ENCODE data around the gene MON1B. TPM values are rescaled to one million over a fixed set of nuclear protein-coding genes. Genes with fewer than 3 reads are reported as not detected.
A peak's percentile ranks its signal among the peaks of the same experiment; 100 is the strongest.

MON1B gene
- total RNA-seq, 4 donors from 2014 or later = 24.1 to 51.4 (median 40.7) TPM

- Histone ChIP-seq H3K9me3 (no peaks in the 10 kb centered on the region), H3K36me3 (no peaks in the 10 kb centered on the region), H3K4me3 (replicated peaks in 1 of 3) (no peak overlapping the region), H3K27me3 (no peaks in the 10 kb centered on the region), H3K27ac (no peak overlapping the region), H3K4me1 (peaks cover 0 to 11% of the 10 kb centered on the region in 2 donors)
- TF ChIP-seq POLR2A (IDR thresholded peaks at IDR 0.05) (no peak), CTCF (IDR thresholded peaks at IDR 0.05) (no peak)
- WGBS, 2 donors = 93 to 95% methylated on average over 5 of the region's 5 CpGs
- no peak for DNase-seq
- intact Hi-C loops (cut with DNase I) = no loop called here
Measured at GRCh38 chr16:77227745-77228144, 36.8 kb downstream of the MON1B start.

DNA sequence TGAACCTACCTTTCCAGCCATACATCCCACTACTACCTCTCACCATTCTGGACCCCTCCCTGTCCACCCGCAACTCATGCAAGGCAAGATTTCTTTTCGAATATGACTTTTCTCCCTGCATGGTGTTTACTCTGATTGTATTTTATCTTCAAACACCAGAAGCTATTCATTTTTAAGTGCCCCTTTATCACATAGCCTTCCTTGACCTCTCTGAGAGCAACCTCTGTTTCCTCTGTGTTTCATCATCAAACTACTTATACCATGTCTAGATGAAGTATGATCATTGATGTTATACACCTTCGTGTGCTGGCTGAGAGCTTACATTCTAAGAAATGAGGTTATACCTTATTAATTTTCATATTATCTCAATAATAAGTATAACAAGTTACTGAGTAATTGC lies 40.1 kb downstream of the MON1B start:
- intact Hi-C loops (cut with DNase I) = loop anchor here (5.0 to 10.0 kb wide), 2 partner anchors 214 to 431 kb away; no protein-coding TSS in a partner anchor
- H3K4me3 ChIP-seq (replicated peaks in 1 of 3) = no peak overlapping the region
- H3K9me3 ChIP-seq = no peaks in the 10 kb centered on the region
- H3K27me3 ChIP-seq = no peaks in the 10 kb centered on the region
- H3K4me1 ChIP-seq = no peaks in the 10 kb centered on the region
- TF ChIP-seq POLR2A (IDR thresholded peaks at IDR 0.05) = no peak
- TF ChIP-seq CTCF (IDR thresholded peaks at IDR 0.05) = no peak
- H3K36me3 ChIP-seq = no peaks in the 10 kb centered on the region
- no peak overlapping the region for H3K27ac ChIP-seq
- no peak for DNase-seq
- 92 to 93% methylated on average over 3 of the region's 3 CpGs for WGBS, 2 donors

DNA sequence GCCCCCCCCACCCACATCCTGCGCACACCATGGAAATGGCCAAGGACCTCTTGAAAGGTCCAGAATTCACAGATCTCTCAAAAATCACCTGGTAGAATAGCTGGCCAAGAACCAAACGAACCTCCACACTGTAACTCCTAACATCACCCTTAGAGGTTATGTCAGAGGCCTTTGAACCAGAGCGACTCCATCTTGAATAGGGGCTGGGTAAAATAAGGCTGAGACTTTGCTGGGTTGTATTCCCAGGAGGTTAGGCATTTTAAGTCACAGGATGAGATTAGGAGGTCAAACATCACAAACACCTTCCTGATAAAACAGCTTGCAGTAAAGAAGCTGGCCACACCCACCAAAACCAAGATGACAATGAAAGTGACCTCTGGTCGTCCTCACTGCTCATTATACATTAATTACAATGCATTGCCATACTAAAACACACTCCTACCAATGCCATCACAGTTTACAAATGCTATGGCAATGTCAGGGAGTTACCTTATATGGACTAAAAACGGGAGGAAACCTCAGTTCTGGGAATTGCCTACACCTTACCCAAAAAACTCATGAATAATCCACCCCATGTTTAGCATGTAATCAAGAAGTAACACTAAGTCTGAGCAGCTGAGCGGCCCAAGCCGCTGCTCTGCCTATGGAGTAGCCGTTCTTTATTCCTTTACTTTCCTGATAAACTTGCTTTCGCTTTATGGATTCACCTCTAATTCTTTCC lies 43.0 kb downstream of the MON1B start:
- Histone ChIP-seq H3K9me3 (no peaks in the 10 kb centered on the region), H3K4me3 (replicated peaks in 1 of 3) (no peak overlapping the region), H3K36me3 (no peaks in the 10 kb centered on the region), H3K4me1 (peaks cover 0 to 3% of the 10 kb centered on the region in 2 donors), H3K27ac (no peak overlapping the region), H3K27me3 (no peaks in the 10 kb centered on the region)
- no peak for TF ChIP-seq POLR2A (IDR thresholded peaks at IDR 0.05)
- no peak for DNase-seq
- intact Hi-C loops (cut with DNase I) = loop anchor here (5.0 to 10.0 kb wide), 2 partner anchors 211 to 428 kb away; no protein-coding TSS in a partner anchor
- 79 to 84% methylated on average over 9 of the region's 9 CpGs for WGBS, 2 donors

DNA sequence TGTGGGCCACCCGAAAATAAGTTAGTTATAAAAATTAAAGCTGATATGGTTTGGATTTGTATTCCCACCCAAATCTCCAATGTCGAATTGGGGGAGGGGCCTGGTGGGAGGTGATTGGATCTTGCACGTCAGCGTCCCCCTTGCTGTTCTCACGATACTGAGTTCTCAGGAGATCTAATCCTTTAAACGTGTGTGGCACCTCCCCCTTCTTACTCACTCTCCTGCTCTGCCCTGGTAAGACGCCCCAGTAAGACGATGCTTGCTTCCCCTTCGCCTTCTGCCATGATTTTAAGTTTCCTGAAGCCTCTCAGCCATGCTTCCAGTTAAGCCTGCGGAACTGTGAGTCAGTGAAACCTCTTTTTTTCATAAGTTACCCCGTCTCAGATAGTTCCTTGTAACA lies 43.6 kb downstream of the MON1B start:
- no peak overlapping the region for H3K4me3 ChIP-seq (replicated peaks in 1 of 3)
- H3K9me3 ChIP-seq = no peaks in the 10 kb centered on the region
- H3K27ac ChIP-seq = no peak overlapping the region
- H3K4me1 ChIP-seq = peaks cover 0 to 3% of the 10 kb centered on the region in 2 donors
- no peak for DNase-seq
- H3K36me3 ChIP-seq = no peaks in the 10 kb centered on the region
- TF ChIP-seq POLR2A (IDR thresholded peaks at IDR 0.05) = no peak
- TF ChIP-seq CTCF (IDR thresholded peaks at IDR 0.05) = no peak
- H3K27me3 ChIP-seq = no peaks in the 10 kb centered on the region
- intact Hi-C loops (cut with DNase I) = loop anchor here (5.0 to 10.0 kb wide), 2 partner anchors 210 to 428 kb away; no protein-coding TSS in a partner anchor
- WGBS, 2 donors = 50 to 54% methylated on average over 11 of the region's 11 CpGs

DNA sequence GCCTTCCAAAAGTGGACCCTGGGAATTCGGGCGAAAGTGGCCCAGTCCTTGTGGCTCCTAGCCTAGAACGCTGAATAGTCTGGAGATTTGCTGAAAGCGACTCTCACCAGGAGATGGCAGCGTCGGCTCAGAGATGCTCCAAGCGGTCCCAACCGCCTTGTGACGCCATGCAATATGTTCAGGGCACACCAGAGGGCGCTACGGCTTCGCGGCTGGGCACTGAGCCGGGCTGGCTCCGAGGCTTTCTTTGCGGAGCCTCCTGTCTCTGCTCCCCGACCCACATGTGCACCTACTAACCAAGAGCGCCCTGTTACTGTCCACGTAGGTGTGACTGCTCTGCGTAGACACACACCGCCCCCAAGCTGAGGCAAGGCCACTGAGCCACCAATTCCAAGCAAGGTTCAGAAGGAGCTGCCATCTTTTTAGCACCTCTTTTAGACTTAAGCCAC lies 45.1 kb downstream of the MON1B start:
- peak; percentile 83 to 88 for DNase-seq
- WGBS, 2 donors = 0 to 2% methylated on average over 7 to 21 of the region's 21 CpGs
- Histone ChIP-seq H3K4me1 (peaks cover 0 to 3% of the 10 kb centered on the region in 2 donors), H3K27ac (no peak overlapping the region), H3K36me3 (no peaks in the 10 kb centered on the region), H3K27me3 (no peaks in the 10 kb centered on the region), H3K9me3 (no peaks in the 10 kb centered on the region), H3K4me3 (replicated peaks in 1 of 3) (no peak overlapping the region)
- no peak for TF ChIP-seq POLR2A (IDR thresholded peaks at IDR 0.05)
- peak; percentile 98 to 100 (median 100) for TF ChIP-seq CTCF (IDR thresholded peaks at IDR 0.05)
- intact Hi-C loops (cut with DNase I) = loop anchor here (2.0 to 10.0 kb wide), 2 partner anchors 209 to 349 kb away; no protein-coding TSS in a partner anchor

Measured in thyroid gland (tissue), 4 donors.